SJCRH30 (cell line): ENCODE data around the gene HSD3B7. TPM values are rescaled to one million over a fixed set of nuclear protein-coding genes. Genes with fewer than 3 reads are reported as not detected.

Source experiments
- DNase-seq, 2 experiments: peaks; one replicate each; pipeline ENCODE4 v3.0.0-alpha.2; 2015 to 2020
- H3K27ac ChIP-seq: fragments of 250-450 bp; sonication (Bioruptor Pico); 2 replicates; pipeline ENCODE4 v1.5.1; 2020; ENCODE audit warnings: mild to moderate bottlenecking, moderate library complexity
- H3K27me3 ChIP-seq: fragments of 250-450 bp; sonication (Bioruptor Pico); 2 replicates; pipeline ENCODE4 v1.5.1; 2020; ENCODE audit warnings: mild to moderate bottlenecking, moderate library complexity
- H3K36me3 ChIP-seq: fragments of 250-450 bp; sonication (Bioruptor Pico); 2 replicates; pipeline ENCODE4 v1.5.1; 2020; ENCODE audit warnings: mild to moderate bottlenecking, moderate library complexity
- H3K4me1 ChIP-seq: fragments of 250-450 bp; sonication (Bioruptor Pico); 2 replicates; pipeline ENCODE4 v1.5.1; 2020; ENCODE audit warnings: mild to moderate bottlenecking, moderate library complexity
- H3K4me3 ChIP-seq: fragments of 250-450 bp; sonication (Bioruptor Pico); 2 replicates; pipeline ENCODE4 v1.5.1; 2020; ENCODE audit warnings: mild to moderate bottlenecking, moderate library complexity
- H3K9me3 ChIP-seq: fragments of 250-450 bp; sonication (Bioruptor Pico); replicated peaks from 2 replicates; pipeline ENCODE4 v1.5.1; 2020; ENCODE audit warnings: mild to moderate bottlenecking, moderate library complexity
- total RNA-seq: library from RNA; depleted of rRNA; stranded (reverse); fragments of >200 nt; shearing (Covaris generic); gene quantifications from 2 replicates; pipeline ENCODE4 v1.2.3, GENCODE V29; 2014

The HSD3B7 gene
- total RNA-seq, 1 experiment from 2014 or later = 3.4 TPM

DNA sequence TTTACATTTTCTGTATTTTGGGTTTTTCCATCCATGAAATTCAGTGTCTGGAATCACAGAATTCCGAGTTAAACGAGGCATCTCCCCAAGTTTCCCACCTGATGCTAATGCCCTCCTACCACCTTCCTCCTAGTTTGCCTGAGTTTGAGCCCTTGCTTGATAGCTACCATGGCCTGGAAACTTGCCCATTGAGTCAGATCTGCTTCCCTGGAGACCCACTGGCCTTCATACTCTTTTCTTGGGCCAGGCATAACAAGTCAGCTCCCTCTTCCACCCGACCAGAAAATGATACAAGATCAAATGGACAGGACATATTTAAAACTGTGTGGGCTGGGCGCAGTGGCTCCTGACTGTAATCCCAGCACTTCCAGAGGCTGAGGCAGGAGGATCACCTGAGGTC, 17.2 kb upstream of the HSD3B7 start:
- H3K4me1 ChIP-seq = no peaks in the 10 kb centered on the region
- H3K4me3 ChIP-seq = no peak overlapping the region
- H3K36me3 ChIP-seq = peaks cover 84% of the 10 kb centered on the region
- H3K9me3 ChIP-seq = no peaks in the 10 kb centered on the region
- no peak overlapping the region for H3K27ac ChIP-seq
- no peaks in the 10 kb centered on the region for H3K27me3 ChIP-seq
- no peak for DNase-seq

GRCh38 chr16:30969246-30969842, 15.7 kb upstream of the HSD3B7 start:
- Histone ChIP-seq H3K4me3 (no peak overlapping the region), H3K27me3 (no peaks in the 10 kb centered on the region), H3K4me1 (no peaks in the 10 kb centered on the region), H3K27ac (no peak overlapping the region), H3K36me3 (peaks cover 82% of the 10 kb centered on the region), H3K9me3 (no peaks in the 10 kb centered on the region)
- no peak for DNase-seq

DNA sequence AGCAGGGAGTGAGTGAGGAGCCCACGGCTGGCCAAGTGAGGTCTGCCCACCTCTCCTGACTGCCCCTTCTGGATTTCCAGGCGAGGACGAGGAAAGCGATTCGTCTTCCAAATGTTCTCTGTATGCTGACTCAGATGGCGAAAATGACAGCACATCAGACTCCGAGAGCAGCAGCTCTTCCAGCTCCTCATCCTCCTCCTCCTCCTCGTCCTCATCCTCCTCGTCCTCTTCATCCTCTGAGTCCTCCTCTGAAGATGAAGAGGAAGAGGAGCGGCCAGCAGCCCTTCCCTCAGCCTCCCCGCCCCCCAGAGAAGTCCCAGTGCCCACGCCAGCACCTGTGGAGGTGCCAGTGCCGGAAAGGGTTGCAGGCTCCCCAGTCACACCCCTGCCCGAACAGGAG, 13.7 kb upstream of the HSD3B7 start:
- DNase-seq = no peak
- H3K27ac ChIP-seq = no peak overlapping the region
- H3K4me1 ChIP-seq = peaks cover 6% of the 10 kb centered on the region; the same call in 1 of the 2 replicates
- H3K4me3 ChIP-seq = no peak overlapping the region
- H3K36me3 ChIP-seq = peaks cover 74% of the 10 kb centered on the region
- no peaks in the 10 kb centered on the region for H3K9me3 ChIP-seq
- no peaks in the 10 kb centered on the region for H3K27me3 ChIP-seq

- Histone ChIP-seq H3K9me3 (no peaks in the 10 kb centered on the region), H3K4me1 (peaks cover 9% of the 10 kb centered on the region; the same call in 1 of the 2 replicates), H3K27me3 (no peaks in the 10 kb centered on the region), H3K27ac (no peak overlapping the region), H3K36me3 (peaks cover 66% of the 10 kb centered on the region), H3K4me3 (no peak overlapping the region)
- no peak for DNase-seq
Measured at GRCh38 chr16:30972872-30973271, 12.1 kb upstream of the HSD3B7 start.

GRCh38 chr16:30974348-30974747, 10.7 kb upstream of the HSD3B7 start:
- Histone ChIP-seq H3K27ac (no peak overlapping the region), H3K4me3 (no peak overlapping the region), H3K27me3 (no peaks in the 10 kb centered on the region), H3K36me3 (peaks cover 53% of the 10 kb centered on the region), H3K4me1 (peaks cover 9% of the 10 kb centered on the region; the same call in 1 of the 2 replicates), H3K9me3 (no peaks in the 10 kb centered on the region)
- no peak for DNase-seq

DNA sequence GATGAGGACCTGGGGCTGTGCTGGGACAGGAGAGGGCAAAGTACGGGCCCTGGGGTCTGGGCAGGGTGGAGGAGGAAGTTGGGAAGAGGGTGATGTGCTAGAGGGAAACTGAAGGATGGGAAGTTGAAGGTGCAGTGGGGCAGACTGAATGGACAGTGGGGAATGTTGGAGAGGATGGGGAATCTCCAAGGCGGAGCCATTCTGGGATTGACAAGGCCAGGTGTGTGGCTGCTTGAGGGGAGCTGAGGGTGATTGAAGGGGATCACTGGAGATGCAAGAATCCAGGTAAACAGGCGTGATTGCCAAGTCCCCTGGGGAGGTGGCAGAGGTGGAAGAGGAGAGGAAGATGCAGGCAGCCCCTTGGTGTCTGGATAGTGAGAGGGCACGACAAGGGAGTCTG, 8.5 kb upstream of the HSD3B7 start:
- Histone ChIP-seq H3K27ac (0 out of 2 replicates have a peak overlapping the region, but pooled peaks have one; percentile 2), H3K4me3 (no peak overlapping the region), H3K9me3 (no peaks in the 10 kb centered on the region), H3K4me1 (peaks cover 9% of the 10 kb centered on the region; the same call in 1 of the 2 replicates), H3K36me3 (peaks cover 40% of the 10 kb centered on the region), H3K27me3 (no peaks in the 10 kb centered on the region)
- peak; percentile 70 to 76 for DNase-seq

DNA sequence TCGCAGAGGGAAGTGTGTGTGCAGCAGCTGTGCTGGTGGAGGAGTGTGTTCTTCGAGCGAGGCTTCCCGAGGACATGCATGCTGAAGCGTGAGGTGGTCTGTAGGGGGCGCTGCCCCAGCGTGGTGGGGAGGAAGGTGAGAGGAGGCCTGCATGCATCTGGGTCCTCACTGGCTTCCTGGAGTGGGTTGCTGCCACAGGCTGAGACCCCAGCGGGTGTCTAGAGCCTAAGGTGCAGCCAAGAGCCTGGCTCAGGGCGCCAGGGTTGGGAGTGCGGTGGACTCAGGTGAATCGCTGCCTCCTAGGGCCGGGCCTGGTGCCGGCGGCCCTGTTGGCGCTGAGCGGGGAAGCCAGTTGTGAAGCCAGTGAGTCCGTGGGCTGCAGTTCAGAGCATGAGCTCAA, 7.5 kb upstream of the HSD3B7 start:
- H3K36me3 ChIP-seq = peaks cover 36% of the 10 kb centered on the region
- no peak overlapping the region for H3K27ac ChIP-seq
- DNase-seq = peak; percentile 31 to 52
- H3K4me1 ChIP-seq = peaks cover 9% of the 10 kb centered on the region; the same call in 1 of the 2 replicates
- no peaks in the 10 kb centered on the region for H3K9me3 ChIP-seq
- H3K27me3 ChIP-seq = no peaks in the 10 kb centered on the region
- no peak overlapping the region for H3K4me3 ChIP-seq

- Histone ChIP-seq H3K4me3 (no peak overlapping the region), H3K36me3 (peaks cover 28% of the 10 kb centered on the region), H3K4me1 (peaks cover 9% of the 10 kb centered on the region; the same call in 1 of the 2 replicates)
Measured at GRCh38 chr16:30979170-30980022, 5.6 kb upstream of the HSD3B7 start.

DNA sequence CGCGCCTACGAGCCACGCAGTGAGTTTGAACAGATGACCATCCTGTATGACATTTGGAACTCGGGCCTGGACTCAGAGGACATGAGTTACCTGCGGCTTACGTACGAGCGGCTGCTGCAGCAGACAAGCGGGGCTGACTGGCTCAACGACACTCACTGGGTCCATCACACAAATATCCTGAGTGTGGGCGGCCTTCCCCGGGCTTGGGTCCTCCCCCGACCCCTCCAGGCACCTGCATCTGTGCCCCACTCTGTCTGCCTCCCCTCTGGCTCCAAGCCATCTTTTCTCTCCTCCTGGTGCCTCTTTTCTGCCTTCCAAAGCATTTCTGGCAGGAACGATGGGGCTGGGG, 5.0 kb upstream of the HSD3B7 start:
- H3K36me3 ChIP-seq = peaks cover 25% of the 10 kb centered on the region
- peaks cover 13% of the 10 kb centered on the region; the same call in 1 of the 2 replicates for H3K4me1 ChIP-seq

More at GRCh38 chr16:30979170-30980022, 5.6 kb upstream of the HSD3B7 start:
- no peaks in the 10 kb centered on the region for H3K9me3 ChIP-seq
- DNase-seq = no peak
- no peaks in the 10 kb centered on the region for H3K27me3 ChIP-seq
- no peak overlapping the region for H3K27ac ChIP-seq

GRCh38 chr16:30980434-30980833, 4.6 kb upstream of the HSD3B7 start:
- Histone ChIP-seq H3K27ac (no peak overlapping the region), H3K4me1 (peaks cover 17% of the 10 kb centered on the region), H3K36me3 (peaks cover 25% of the 10 kb centered on the region), H3K27me3 (no peaks in the 10 kb centered on the region), H3K9me3 (no peaks in the 10 kb centered on the region), H3K4me3 (no peak overlapping the region)
- no peak for DNase-seq

More for the DNA sequence above, 5.0 kb upstream of the HSD3B7 start:
- H3K4me3 ChIP-seq = no peak overlapping the region
- no peaks in the 10 kb centered on the region for H3K9me3 ChIP-seq
- H3K27me3 ChIP-seq = no peaks in the 10 kb centered on the region
- no peak overlapping the region for H3K27ac ChIP-seq
- DNase-seq = no peak

GRCh38 chr16:30980959-30981358, 4.0 kb upstream of the HSD3B7 start:
- Histone ChIP-seq H3K4me1 (peaks cover 16% of the 10 kb centered on the region), H3K27ac (no peak overlapping the region), H3K9me3 (no peaks in the 10 kb centered on the region), H3K27me3 (no peaks in the 10 kb centered on the region), H3K4me3 (no peak overlapping the region), H3K36me3 (peaks cover 22% of the 10 kb centered on the region)
- no peak for DNase-seq

DNA sequence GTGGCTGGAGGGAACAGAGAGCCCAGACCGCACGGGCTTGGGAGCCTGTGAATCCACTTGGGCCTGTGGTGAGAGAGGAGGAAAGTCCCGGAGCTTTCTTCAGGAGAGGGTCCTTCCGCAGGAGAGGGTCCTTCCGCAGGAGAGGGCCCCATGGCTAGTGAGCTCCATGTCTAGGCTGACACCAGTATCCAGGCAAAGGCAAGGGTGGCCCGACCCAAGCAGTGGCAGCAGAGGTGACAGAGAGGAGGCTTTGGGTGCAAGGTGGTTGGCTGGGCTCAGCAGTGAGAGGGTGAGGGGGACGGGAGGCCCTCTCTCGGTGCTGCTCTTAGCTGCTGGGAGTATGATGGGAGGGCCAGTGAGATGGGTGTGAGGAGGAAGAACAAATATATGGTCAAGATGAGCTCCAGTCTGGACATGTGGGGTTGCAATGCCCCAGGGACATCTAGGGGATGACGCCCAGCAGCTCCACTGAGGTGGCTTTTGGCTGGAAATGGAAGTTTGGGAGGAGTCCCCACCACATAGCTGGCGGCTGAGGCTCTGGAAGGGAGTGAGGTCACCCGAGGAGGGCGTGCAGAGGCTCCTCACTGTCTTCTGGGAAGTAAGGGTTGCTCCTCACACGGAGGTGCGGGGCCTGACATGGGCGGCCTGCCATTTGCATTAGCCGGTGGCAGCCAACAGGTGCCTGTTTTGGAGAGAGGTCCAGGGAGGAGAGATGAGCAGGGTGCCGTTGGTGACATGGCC, 2.3 kb upstream of the HSD3B7 start:
- peaks cover 15% of the 10 kb centered on the region for H3K36me3 ChIP-seq
- no peaks in the 10 kb centered on the region for H3K27me3 ChIP-seq
- H3K9me3 ChIP-seq = no peaks in the 10 kb centered on the region
- H3K27ac ChIP-seq = no peak overlapping the region
- no peak overlapping the region for H3K4me3 ChIP-seq
- no peak for DNase-seq
- H3K4me1 ChIP-seq = peaks cover 9% of the 10 kb centered on the region

DNA sequence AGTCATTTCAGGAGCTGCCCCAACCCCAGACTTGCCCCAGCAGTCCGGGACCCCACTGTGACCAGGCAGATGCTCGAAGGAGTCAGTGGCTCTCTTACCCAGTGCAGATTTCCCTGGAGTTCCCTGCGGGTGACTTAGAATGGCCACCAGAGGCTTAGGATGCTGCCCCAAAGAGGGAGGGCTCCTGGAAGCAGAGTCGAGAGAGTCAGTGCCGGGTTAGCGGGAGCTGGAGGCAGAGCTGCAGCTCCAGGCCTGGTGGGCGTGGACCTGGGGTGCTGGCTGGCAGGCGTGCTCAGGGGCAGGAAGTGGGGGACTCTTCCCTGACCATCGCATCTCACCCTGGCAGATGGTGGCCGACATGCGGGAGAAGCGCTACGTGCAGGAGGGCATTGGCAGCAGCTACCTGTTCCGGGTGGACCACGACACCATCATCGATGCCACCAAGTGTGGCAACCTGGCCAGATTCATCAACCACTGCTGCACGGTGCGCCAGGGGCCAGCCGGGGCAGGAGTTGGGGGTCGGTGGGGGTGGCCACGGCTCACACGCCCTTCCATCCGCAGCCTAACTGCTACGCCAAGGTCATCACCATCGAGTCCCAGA, 1.6 kb upstream of the HSD3B7 start:
- peaks cover 9% of the 10 kb centered on the region for H3K4me1 ChIP-seq
- H3K27ac ChIP-seq = no peak overlapping the region
- H3K4me3 ChIP-seq = no peak overlapping the region
- H3K27me3 ChIP-seq = no peaks in the 10 kb centered on the region
- no peak for DNase-seq
- H3K36me3 ChIP-seq = peaks cover 15% of the 10 kb centered on the region
- no peaks in the 10 kb centered on the region for H3K9me3 ChIP-seq

- peaks cover 9% of the 10 kb centered on the region for H3K4me1 ChIP-seq
- H3K36me3 ChIP-seq = peaks cover 15% of the 10 kb centered on the region
- no peak overlapping the region for H3K4me3 ChIP-seq
- H3K27ac ChIP-seq = no peak overlapping the region
- no peaks in the 10 kb centered on the region for H3K27me3 ChIP-seq
- H3K9me3 ChIP-seq = no peaks in the 10 kb centered on the region
- DNase-seq = no peak
Measured at GRCh38 chr16:30983898-30984610, 953 bp upstream of the HSD3B7 start.
